Glomerular visceral epithelial cell (primary cell): Measurements from ENCODE around the gene FIBP.

Experiments
- DNase-seq: peaks from one replicate; pipeline ENCODE4 v3.0.0-alpha.2; 2016; ENCODE audit errors: extremely low spot score

FIBP gene

DNA sequence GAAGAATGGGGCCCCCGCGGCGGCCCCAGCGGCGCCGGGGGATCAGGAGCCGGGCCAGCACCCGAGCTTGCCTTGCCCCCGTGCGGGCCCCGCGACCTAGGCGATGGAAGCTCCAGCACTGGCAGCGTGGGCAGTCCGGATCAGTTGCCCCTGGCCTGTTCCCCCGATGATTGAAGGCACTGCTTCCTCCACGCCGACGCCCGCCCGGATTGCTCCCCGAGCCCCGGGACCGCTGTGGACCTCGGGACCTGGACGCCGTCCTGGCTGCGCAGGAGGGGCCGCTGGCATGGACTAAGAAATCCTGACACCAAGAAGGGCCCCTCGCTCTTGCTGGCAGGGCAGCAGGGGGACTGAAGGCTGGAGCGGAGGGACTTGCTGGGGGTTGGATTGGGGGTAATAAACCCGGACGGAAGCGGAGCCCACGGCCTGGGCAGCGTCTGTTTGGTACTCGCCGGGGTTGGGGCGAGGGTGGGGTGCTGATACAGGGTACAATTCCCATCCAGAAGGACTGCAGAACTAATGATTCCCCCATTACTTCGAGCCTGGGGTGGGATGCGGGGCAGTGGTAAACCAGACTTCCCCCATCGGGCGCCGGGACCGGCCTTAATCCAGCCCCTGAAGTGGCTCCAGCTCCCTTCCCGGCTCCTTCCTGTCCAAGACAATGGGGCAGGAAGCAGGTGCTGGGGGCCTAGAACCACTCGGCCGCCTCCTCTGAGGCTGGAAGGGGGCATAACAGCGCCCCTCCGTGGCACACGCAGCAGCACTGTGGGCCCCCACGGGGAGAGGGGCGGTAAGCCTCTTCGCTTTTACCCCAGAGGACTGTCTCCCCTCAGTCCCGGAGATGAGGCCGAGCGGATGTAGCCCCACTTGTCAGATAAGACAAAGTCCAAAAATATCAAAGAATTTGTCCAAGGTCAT is 3.2 kb upstream of the FIBP start:
- DNase-seq = peak; percentile 52

- peak; percentile 97 for DNase-seq
Measured at GRCh38 chr11:65890324-65891218, 2.3 kb upstream of the FIBP start, which contains the start of gene CCDC85B. TSS of gene CCDC85B (plus strand) at chr11:65890673. CDS start at chr11:65890784, 111 bp downstream.

DNA sequence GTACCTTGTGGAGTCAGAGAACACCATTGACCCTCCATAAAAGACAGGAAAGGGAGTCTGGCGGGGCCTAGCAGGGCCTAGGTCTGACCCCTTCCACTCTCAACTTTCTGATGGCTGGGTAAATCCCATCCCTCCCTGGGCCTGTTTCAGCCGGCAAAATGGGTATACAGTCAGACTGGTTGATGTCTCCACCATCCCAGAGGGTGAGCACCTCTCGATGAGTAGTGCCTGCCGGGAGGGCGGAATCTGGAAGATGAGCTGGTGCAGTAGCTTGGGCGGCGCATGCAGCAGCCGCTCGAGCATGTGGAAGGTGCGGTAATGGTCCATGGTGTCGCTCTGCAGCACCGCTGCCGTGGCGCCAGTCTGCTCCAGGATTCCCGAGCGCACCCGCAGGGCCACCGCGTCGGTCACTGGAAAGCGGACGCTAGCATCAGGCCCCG is 528 bp downstream of the FIBP start:
- DNase-seq = no peak

- no peak for DNase-seq
Measured at GRCh38 chr11:65886826-65887722, 1.2 kb downstream of the FIBP start.

DNA sequence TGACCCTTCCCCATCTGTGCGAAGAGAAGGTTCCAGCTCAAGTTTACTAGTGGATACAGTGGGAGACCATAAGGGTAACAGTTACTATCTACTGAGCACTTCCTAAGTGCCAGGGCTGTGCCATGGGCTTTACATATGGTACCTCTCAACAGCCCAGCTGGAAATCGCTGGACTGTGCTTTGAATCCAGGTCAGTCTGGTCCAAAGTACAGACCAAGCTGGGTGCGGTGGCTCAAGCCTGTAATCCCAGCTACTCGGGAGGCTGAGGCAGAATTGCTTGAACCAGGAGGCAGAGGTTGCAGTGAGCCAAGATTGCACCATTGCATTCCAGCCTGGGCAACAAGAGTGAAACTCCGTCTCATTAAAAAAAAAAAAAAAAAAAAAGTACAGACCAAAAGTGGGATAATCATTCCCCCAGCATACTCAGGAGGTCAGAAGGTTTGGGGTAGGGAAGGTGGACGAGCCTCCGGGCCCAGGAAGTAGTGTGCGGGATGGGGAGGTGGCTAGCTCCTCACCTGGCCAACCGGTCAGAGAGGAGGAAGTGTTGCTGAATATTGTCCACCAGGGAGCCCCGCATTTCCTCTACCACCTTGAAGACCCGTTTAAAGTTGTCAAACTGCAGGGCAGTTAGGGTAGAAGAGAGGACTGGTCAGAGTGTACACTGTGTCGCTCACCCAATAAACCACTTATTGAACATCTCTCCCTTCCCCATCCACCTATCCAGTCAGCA is 2.3 kb downstream of the FIBP start:
- no peak for DNase-seq

DNA sequence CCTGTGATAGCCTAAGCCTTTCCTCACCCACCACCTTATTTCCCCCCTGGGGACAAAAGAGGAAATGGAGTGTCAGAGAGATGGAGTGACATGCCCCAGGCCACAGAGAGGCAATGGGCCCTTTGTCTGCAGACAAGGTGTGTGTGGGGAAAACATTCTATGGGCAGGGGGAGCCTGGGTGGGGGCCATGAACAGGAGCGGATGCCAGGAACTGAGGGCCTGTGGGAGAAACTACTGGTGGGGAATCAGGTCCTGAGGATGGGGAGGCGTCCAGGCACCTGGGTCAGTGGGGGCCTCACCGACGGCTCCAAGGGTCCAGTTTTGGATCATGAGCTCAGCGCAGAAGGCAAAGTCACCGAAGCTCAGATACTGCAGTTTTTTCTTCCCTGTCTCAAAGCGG is 3.0 kb downstream of the FIBP start:
- no peak for DNase-seq

GRCh38 chr11:65884716-65885092 is 3.6 kb downstream of the FIBP start:
- peak; percentile 82 for DNase-seq

DNA sequence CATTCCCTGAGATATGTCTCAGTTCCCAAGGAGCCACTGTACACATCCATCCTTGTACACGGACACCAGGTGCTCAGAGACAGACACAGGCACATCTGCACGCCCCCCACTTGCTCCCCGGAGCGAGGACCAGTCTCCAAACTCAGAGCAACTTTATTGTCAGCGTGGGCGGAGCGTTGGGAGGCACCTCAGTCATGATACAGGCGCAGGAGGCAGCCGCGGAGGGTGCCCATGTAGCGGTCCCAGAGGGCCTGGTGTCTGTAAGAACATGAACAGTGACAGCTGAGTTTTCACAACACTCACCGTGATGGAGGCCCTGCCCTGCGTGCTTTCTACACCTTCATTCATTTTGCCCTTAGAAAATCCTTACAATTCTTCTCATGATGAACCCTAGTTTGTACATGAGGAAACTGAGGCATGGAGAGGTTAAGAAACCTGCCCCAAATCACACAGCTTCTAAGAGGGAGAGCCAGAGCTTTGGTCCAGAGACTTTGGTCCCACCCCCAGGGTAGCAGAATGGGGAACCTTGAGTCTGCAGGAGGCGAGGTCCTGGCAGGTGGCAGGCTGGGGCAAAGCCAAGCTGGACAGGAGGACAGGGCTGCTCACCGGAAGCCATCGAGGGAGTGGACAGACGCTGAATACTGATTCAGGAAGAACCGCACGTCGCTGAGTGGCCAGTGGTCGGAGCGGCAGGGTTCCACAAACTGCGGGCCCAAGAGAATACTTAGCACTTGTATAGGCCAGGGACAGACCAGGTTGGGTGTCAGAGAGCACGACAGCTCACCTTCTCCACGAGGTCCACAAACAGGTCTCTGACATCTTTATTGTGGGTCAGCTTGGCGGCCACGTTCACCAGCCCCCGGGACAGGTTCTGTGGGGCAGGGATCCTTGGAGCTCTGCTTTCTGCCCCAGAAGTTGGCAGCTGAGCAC is 4.2 kb downstream of the FIBP start:
- no peak for DNase-seq

DNA sequence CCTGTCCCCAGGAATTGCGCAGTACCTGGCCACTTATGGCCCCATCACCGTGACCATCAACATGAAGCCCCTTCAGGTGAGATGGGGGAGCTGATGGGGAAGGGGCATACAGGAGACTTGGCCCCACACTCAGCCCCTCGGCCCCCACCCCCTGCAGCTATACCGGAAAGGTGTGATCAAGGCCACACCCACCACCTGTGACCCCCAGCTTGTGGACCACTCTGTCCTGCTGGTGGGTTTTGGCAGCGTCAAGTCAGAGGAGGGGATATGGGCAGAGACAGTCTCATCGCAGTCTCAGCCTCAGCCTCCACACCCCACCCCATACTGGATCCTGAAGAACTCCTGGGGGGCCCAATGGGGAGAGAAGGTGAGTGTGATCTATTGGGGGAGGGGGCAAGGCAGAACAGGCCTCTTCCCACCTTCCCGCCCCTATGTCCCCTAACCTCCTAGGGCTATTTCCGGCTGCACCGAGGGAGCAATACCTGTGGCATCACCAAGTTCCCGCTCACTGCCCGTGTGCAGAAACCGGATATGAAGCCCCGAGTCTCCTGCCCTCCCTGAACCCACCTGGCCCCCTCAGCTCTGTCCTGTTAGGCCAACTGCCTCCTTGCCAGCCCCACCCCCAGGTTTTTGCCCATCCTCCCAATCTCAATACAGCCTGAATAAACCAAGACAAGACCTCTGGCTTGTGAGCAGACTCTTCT is 5.1 kb downstream of the FIBP start:
- DNase-seq = no peak

- DNase-seq = no peak
Measured at GRCh38 chr11:65882120-65883057, 5.9 kb downstream of the FIBP start.

GRCh38 chr11:65880844-65881421 is 7.3 kb downstream of the FIBP start:
- DNase-seq = peak; percentile 75

- DNase-seq = no peak
Measured at GRCh38 chr11:65880027-65880426, 8.2 kb downstream of the FIBP start.

DNA sequence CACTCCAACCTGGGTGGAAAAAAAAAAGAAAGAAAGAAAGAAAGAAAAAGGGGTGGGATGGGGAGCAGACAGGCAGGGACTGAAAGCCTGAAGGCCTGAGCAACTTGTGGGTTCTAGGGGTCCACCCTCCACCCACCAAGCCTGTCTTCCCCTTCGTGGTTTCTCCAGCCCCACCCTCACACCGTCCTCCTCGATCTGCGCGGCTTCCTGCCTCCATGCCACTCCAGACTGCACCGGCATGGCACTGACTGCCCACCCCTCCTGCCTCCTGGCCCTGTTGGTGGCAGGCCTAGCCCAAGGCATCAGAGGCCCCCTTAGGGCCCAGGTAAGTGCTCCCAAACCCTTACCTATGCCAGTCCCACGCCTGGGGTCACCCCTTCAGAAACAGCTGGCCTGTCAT is 8.7 kb downstream of the FIBP start, which contains the start of gene CTSW:
Gene CTSW (plus strand): TSS at position 221 of the 400 bp plus-strand sequence. CDS start 18 bp downstream, at position 239.
- no peak for DNase-seq

GRCh38 chr11:65873318-65874156 is 14.7 kb downstream of the FIBP start:
- peak; percentile 95 for DNase-seq

DNA sequence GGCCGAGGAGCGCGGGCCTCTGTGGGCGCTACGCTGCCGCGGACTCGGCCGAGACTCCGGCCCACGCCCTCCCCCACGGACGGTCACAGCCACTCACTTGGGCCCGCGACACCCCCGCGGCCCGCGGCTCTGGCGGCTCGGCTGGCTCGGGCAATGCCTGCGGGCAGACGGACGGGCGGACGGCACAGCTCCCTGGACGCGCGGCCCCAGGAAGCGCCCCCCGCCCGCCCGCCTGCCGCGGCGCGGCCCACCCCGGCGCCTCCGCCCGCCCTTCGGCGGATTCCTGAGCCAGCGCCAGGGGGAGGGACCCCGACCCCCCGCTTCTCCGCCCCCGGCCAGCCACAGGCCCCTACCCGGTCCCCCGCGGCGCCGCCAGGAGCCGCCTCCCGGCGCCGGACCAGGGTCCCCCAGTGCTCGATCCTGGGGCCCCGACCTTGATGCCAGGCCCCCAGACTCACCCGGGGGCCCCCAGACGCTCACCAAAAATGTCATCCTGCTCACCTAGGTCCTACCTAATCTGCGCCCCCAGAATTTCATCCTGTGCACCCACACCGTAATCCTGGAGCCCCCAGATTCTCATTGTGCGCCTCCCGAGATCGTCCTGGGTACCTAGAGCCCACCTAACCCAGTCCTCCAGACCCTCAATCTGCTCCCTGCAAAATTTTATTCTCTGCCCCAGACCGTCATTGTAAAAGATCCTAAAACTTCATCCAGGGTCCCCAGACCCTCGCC is 15.5 kb downstream of the FIBP start, which contains the start of gene EFEMP2:
Gene EFEMP2 (minus strand): TSS at position 215 of the 732 bp plus-strand sequence. CDS start 446 bp downstream, outside the sequence.
- DNase-seq = peak; percentile 56
